Keratinocyte (primary cell): Measurements from ENCODE around the gene COASY.

Source experiments
- CTCF ChIP-seq, 3 experiments: IDR thresholded peaks in 1 of 3; conservative IDR thresholded peaks in 1 of 3; optimal IDR thresholded peaks in 1 of 3; 2 replicates in 2 of 3; 3 replicates in 1 of 3; pipeline versions ENCODE3 to v1.5.1; 2011; ENCODE audit warnings: low read length in 3 of 3, mild to moderate bottlenecking in 3 of 3, moderate library complexity in 2 of 3, control low read depth in 1 of 3, inconsistent platforms in 1 of 3; ENCODE audit not compliant: insufficient read depth in 2 of 3; ENCODE audit errors: extremely low read depth in 1 of 3
- EZH2 ChIP-seq: IDR thresholded peaks from one replicate; pipeline ENCODE4 v1.6.1; 2012; ENCODE audit warnings: inconsistent platforms, mild to moderate bottlenecking, low read length, moderate library complexity

- TF ChIP-seq CTCF (optimal IDR thresholded peaks at IDR 0.05 in 1 of 3, IDR thresholded peaks at IDR 0.05 in 1 of 3, conservative IDR thresholded peaks at IDR 0.05 in 1 of 3; ENCODE audit: extremely low read depth in 1 of 3, insufficient read depth in 2 of 3, low read length in 3 of 3) (no peak), EZH2 (no peak)
Measured at GRCh38 chr17:42526031-42526444, 35.9 kb upstream of the COASY start.
